ENCODE measurements around the gene ITPKB. TPM values are rescaled to one million over a fixed set of nuclear protein-coding genes. Genes with fewer than 3 reads are reported as not detected.

Gene ITPKB
- total and polyA plus RNA-seq, 7 donors, result 3.9 to 14.1 (median 8.9) TPM

- Histone ChIP-seq H3K4me3 (no peak overlapping the region), H3K27ac (no peak overlapping the region), H3K4me1 (no peaks in the 10 kb centered on the region), H3K9me3 (no peaks in the 10 kb centered on the region), H3K27me3 (ENCODE audit: insufficient read depth in 3 of 3, low read length in 2 of 3) (peaks cover 0 to 3% (median 0%) of the 10 kb centered on the region in 3 donors), H3K36me3 (ENCODE audit: insufficient read depth in 1 of 2, low read depth in 1 of 2) (no peaks in the 10 kb centered on the region)
- TF ChIP-seq CTCF (IDR thresholded peaks at IDR 0.05), result no peak
- WGBS, 3 donors, result 75 to 77% (median 76%) methylated on average over 3 of the region's 3 CpGs
- intact Hi-C loops (cut with DNase I), result no loop called here
- no peak for DNase-seq
- no peak for ATAC-seq
These were observed 27.5 kb upstream of the ITPKB start for GRCh38 chr1:226766565-226766964.

GRCh38 chr1:226764533-226764932 is 25.5 kb upstream of the ITPKB start:
- 84 to 92% (median 87%) methylated on average over 2 of the region's 2 CpGs for WGBS, 3 donors

GRCh38 chr1:226763905-226764264 is 24.8 kb upstream of the ITPKB start:
- no peak for DNase-seq
- no peak for ATAC-seq
- Histone ChIP-seq H3K4me1 (no peaks in the 10 kb centered on the region), H3K9me3 (no peaks in the 10 kb centered on the region), H3K4me3 (no peak overlapping the region), H3K36me3 (ENCODE audit: insufficient read depth in 1 of 2, low read depth in 1 of 2) (no peaks in the 10 kb centered on the region), H3K27me3 (ENCODE audit: insufficient read depth in 3 of 3, low read length in 2 of 3) (peaks cover 0 to 3% (median 0%) of the 10 kb centered on the region in 3 donors), H3K27ac (no peak overlapping the region)
- intact Hi-C loops (cut with DNase I), result no loop called here
- 46 to 60% (median 55%) methylated on average over 4 of the region's 4 CpGs for WGBS, 3 donors
- TF ChIP-seq CTCF (IDR thresholded peaks at IDR 0.05), result no peak

More at GRCh38 chr1:226764533-226764932, 25.5 kb upstream of the ITPKB start:
- H3K9me3 ChIP-seq, result no peaks in the 10 kb centered on the region
- intact Hi-C loops (cut with DNase I), result no loop called here
- peaks cover 0 to 3% (median 0%) of the 10 kb centered on the region in 3 donors for H3K27me3 ChIP-seq (ENCODE audit: insufficient read depth in 3 of 3, low read length in 2 of 3)
- H3K36me3 ChIP-seq (ENCODE audit: insufficient read depth in 1 of 2, low read depth in 1 of 2), result no peaks in the 10 kb centered on the region
- H3K4me3 ChIP-seq, result no peak overlapping the region
- ATAC-seq (no peak), DNase-seq (no peak)
- no peaks in the 10 kb centered on the region for H3K4me1 ChIP-seq
- H3K27ac ChIP-seq, result no peak overlapping the region
- no peak for TF ChIP-seq CTCF (IDR thresholded peaks at IDR 0.05)

GRCh38 chr1:226762988-226763904 is 24.2 kb upstream of the ITPKB start:
- WGBS, 3 donors, result 83 to 93% (median 87%) methylated on average over 7 of the region's 7 CpGs
- TF ChIP-seq CTCF (IDR thresholded peaks at IDR 0.05), result no peak
- ATAC-seq (no peak), DNase-seq (no peak)
- Histone ChIP-seq H3K27ac (no peak overlapping the region), H3K4me1 (no peaks in the 10 kb centered on the region), H3K27me3 (ENCODE audit: insufficient read depth in 3 of 3, low read length in 2 of 3) (peaks cover 0 to 3% (median 0%) of the 10 kb centered on the region in 3 donors), H3K9me3 (no peaks in the 10 kb centered on the region), H3K36me3 (ENCODE audit: insufficient read depth in 1 of 2, low read depth in 1 of 2) (no peaks in the 10 kb centered on the region), H3K4me3 (no peak overlapping the region)
- intact Hi-C loops (cut with DNase I), result no loop called here

Data from psoas muscle (tissue), 8 donors.